ENCODE data around the gene ASGR1.
"Not testable (repeated sequence)": the region's sequence is repeated elsewhere in the genome, so short reads cannot be mapped to it uniquely, and the experiment has no call there.

Gene ASGR1

DNA sequence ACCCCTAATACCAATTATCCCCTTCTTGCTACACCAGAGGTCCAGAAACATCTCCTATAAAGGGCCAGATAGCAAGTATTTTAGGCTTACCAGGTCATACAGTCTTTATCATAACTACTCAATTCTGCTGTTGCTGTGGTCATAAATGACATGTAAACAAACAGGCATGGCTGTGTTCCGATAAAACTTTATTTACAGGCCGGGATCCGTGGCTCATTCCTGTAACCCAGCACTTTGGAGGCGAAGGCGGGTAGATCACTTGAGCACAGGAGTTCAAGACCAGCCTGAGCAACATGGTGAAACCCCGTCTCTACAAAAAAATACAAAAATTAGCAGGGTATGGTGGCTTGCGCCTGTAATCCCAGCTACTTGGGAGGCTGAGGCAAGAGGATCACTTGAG, 12.3 kb downstream of the ASGR1 start:
- DNase-seq (ENCODE audit: low read depth in 2 of 2, low spot score in 1 of 2), result no peak

DNA sequence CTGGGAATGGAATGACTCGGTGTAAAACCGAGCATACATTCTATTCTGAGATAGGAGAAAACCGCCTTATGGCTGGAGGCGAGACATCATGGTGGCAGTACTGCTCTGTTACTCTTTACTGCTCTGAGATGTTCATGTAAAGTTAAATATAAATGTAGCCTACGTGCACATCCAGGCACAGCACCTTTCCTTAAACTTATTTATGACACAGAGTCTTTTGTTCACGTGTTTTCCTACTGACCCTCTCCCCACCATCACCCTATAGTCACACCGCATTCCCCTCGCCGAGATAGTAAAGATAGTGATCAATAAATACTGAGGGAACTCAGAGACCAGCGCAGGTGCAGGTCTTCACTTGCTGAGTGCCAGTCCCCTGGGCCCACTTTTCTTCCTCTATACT, 19.6 kb downstream of the ASGR1 start:
- DNase-seq (ENCODE audit: low read depth in 2 of 2, low spot score in 1 of 2), result not testable (repeated sequence)

DNA sequence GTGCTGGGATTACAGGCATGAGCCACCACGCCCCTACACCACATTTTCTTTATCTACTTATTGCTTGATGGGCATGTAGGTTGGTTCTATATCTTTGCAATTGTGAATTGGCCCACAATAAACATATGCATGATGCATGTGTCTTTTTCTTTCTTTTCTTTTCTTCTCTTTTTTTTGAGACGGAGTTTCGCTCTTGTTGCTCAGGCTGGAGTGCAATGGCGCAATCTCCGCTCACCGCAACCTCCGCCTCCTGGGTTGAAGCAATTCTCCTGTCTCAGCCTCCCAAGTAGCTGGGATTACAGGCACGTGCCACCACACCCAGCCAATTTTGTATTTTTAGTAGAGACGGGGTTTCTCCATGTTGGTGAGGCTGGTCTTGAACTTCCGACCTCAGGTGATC, 20.7 kb downstream of the ASGR1 start:
- not testable (repeated sequence) for DNase-seq (ENCODE audit: low read depth in 2 of 2, low spot score in 1 of 2)

DNA sequence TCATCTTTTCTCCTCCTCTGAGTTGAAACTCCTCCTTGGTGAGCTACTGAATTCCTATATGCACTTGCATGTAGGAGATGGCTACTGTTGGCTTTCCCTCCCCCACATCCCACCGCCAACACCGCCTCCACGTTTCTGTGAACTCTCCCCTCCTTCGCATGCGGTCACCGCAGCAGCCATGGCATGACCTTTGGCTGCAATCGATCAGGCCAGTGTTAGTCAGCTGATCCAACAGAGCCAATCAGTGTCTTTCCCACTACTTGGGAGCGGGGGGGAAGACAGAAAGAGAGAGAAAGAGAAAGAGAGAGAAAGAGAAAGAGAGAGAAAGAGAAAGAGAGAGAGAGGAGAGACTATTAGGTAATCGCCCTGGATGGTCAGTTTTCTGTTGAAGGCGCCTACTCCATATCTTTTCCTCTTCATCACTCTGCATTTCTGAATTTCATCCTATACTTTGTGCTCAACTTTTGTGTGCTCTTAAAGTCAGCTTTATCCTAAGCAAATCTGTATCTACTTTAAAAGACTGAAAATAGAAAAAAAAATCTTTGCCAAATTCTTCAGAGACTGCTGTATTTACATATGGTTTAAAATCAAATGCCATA, 22.7 kb downstream of the ASGR1 start:
- DNase-seq (ENCODE audit: low read depth in 2 of 2, low spot score in 1 of 2), result no peak

DNA sequence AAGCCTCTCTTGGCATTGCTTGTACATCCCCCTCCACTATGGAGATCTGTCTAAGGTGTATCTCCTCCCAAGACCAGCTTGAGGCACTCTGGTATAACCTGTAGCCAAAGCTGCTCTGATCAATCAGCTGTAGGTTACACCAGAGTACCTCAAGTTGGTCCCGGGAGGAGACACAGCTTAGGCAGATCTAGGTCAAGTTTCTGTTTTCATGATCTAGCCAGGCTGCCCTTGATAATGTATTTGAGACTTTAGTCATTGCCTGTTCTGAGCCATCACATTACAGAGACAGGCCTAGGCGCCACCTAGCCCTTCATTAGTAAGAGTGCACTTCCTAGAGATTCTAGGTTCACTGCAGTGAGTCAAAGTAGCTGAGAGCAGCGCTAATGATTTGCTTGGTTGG, 31.4 kb downstream of the ASGR1 start:
- no peak for DNase-seq (ENCODE audit: low read depth in 2 of 2, low spot score in 1 of 2)

DNA sequence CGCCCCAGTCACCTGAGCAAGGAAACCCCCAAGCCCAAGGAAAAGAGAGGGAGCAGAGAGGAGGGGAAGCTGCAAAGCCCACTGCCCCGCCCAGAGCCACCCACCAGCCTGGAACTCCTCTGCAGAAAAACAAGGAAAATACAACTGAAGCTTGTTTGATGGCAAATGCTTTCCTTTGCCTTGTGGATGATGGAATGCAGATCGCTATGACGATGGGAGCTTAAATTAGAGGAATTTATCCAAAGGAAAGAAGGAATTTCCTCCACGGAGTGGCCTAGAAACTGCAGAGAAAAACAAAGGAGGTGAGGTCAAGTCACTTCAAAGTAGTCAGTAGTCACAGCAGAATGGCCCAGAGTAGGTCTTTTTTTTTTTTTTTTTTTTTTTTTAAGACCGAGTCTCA, 33.1 kb downstream of the ASGR1 start:
- DNase-seq (ENCODE audit: low read depth in 2 of 2, low spot score in 1 of 2), result no peak

DNA sequence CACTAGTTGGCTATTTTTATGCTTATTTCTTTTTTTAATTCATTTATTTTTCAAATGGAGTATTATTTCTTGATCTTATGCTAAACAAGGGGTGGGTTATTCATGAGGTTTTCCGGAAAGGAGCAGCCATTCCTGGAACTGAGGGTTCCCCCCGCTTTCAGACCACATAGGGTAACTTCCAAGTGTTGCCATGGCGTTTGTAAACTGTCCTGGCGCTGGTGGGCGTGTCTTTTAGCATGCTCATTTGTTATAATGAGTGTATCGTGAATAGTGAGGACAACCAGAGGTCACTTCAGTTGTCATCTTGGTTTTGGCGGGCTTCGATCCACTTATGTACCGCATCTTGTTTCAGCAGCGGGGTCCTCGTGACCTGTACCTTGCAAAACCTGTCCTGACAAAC, 35.0 kb downstream of the ASGR1 start:
- no peak for DNase-seq (ENCODE audit: low read depth in 2 of 2, low spot score in 1 of 2)

DNA sequence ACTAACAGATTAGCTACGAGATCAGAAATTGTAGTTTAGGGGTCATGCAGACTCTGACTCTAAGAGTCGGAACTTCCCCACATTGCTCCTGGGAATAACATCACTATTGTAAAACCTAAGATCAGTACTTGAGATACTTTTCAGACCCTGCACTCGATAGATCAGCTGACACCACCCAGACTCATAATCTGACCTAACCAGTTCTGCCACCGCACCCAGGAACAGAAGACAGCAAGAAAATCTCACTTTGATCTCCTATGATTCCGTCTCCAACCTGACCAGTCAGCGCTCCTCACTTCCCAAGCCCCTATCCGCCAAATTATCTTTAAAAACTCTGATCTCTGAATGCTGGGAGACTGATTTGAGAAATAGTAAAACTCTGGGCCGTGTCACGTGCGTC, 37.3 kb downstream of the ASGR1 start:
- no peak for DNase-seq (ENCODE audit: low read depth in 2 of 2, low spot score in 1 of 2)

DNA sequence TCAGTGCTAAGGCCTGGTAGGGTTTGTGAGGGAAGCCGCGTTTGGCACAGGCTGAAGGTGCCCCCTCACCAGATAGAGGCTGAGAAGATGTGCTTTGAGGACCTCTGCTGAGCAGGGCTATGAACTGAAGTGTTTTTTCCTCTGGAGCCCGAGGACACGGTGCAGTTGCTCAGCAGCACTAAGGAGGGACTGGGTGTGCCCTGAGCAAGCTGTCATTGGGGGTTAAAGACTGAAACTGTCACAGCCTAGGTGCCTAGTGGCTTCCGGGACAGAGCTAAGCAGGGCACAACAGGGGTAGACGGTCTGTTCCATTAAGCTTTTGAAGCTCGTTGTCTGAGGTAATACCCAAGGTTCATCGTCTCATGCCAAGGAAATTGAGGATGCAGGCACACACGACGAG, 39.8 kb downstream of the ASGR1 start:
- DNase-seq (ENCODE audit: low read depth in 2 of 2, low spot score in 1 of 2), result no peak

DNA sequence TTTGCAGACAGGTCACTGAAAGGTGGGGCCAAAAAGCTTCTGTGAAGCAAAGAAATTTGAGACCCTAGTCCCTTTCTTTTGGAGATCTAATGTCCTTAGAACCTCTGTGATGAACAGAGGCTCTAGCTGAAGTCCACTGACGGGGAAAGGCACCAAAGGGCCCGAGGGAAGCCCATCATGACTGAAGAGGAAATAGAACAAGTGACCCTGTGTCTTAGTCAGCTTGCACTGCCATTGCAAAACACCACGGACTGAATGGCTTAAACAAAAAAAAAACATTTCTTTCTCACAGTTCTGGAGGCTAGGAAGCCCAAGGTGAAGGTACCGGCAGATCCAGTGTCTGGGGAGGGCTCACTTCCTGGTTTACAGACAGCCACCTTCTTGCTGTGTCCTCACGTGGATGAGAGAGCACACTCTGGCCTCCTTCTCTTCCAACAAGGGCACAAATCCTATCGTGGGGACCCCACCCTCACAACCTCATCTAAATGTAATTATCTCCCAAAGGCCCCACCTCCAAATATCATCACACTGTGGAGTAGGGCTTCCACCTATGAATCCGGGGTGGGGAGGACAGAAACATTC, 40.3 kb downstream of the ASGR1 start:
- DNase-seq (ENCODE audit: low read depth in 2 of 2, low spot score in 1 of 2), result no peak

DNA sequence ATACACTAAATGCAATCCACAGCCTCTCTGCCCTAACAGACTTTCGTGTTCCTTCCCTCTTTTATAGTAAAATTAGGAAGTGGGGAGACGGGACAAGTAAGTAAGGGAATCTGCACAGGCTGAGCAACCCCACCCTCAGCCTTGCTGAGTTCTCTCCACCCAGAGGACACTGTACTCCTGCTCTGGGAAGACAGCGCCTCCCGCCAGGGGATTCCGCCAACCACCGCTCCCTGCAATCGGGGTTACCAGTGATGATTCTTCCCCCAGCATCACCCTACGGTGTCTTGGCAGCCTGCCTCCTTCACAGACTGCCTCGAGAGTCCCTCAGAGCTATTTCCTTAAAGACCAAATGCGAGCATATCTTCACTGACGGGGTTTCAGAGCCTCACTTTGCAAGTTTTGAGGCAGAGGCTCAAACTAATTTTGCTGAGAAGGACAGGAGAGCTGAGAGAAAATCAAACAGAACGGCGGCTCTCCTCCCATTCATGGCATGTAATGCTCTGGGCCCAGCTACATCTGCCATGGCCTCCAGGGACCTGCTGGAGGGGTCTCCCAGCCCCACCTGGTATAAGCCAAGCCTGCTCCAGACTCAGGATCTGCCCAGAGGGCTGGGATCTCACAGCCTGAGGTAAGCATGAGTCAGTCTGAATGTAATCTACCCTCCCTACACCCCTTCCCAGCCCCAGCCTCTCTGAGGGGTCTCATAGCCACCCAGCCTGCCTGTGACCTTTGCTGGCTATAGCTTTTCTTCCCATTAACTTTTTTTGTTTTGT, 41.8 kb downstream of the ASGR1 start:
- no peak for DNase-seq (ENCODE audit: low read depth in 2 of 2, low spot score in 1 of 2)

DNA sequence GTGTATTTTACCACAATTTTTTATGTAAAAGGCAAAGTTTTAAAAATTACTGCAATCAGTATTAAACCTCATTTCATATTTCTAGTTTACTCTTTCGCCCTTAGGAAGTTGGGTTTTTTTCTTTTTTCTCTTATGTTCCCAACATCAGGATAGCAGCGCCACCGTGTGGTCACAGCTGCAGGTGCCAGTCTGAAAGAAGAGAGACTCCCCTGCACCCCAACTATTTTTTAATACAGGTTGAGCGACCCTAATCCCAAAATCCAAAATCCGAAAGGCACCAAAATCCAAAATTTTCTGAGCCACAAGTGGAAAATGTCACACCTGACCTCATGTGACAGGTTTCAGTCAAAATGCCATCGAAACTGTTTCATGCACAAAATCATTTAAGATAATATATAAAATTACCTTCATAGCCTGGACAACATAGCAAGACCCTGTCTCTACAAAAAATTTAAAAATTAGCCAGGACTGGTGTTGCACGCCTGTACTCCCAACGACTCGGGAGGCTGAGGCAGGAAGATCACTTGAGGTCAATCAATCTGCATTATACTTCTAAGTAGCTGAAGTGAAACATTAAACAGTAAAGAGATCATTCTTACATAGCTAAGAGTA, 42.8 kb downstream of the ASGR1 start:
- peak; percentile 44 to 73 for DNase-seq (ENCODE audit: low read depth in 2 of 2, low spot score in 1 of 2)

DNA sequence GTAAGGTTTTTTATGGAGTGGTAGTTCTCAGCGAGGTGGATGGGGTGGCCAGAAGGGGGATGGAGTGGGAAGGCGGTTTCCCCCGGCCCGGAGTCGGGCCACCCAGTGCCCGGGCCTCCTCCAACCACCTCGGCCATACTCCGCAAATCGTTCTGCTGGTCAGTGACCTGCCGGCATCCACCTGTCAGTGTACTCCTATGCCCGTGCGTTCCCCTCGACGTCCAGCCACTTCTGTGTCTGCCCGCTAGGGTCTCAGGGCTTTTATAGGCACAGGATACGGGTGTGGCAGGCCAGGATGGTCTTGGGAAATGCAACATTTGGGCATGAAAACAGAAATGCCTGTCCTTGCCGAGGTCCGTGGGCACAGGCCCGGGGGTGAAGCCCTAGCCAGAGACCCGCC, 45.3 kb downstream of the ASGR1 start:
- no peak for DNase-seq (ENCODE audit: low read depth in 2 of 2, low spot score in 1 of 2)

DNA sequence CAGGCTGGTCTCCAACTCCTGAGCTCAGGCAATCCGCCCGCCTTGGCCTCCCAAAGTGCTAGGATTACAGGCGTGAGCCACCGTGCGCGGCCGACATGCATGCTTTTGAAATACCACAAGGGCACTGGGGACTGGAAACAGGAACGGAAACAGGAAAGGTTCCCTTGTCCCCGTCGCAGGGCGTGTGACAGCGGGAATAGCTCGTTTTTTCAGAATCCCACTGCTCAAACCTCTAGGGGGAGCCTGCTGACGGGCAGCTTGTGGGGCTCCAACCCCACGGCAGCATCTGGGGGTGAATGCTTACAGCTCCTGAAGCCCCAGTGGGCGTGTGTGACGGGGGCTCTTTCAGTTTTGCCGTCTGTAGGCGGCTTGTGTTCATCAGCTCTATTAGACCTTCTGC, 45.7 kb downstream of the ASGR1 start:
- DNase-seq (ENCODE audit: low read depth in 2 of 2, low spot score in 1 of 2), result peak; percentile 24 to 65

DNA sequence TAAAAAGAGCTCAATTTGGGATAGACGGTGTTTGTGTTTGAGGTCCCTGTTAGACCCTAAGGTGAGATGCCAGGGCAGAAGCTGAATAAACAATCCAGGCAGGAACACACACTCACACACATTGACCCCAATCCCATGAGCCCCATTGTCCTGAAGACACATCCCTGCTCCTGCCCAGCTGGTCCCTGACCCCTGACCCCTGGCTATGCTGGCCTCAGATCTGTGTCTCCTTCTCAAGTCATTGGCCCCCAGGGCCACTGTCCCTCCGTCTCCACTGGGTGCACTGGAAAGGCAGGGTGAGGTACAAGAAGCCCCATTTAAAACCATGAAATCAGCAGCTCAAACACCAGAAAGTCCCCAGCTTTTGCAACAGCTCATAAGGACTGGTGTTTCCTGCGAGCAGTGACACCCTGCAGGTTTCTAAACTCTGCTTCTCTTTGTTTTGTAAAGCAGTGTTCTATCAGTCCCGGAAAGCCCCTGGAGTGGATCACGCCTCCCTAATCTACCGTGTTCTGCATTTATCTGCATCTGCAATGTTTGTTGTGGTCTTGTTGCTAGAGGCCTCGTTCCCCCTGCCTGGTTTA, 46.6 kb downstream of the ASGR1 start:
- peak in 1 of 2 donors; percentile 7 for DNase-seq (ENCODE audit: low read depth in 2 of 2, low spot score in 1 of 2)

DNA sequence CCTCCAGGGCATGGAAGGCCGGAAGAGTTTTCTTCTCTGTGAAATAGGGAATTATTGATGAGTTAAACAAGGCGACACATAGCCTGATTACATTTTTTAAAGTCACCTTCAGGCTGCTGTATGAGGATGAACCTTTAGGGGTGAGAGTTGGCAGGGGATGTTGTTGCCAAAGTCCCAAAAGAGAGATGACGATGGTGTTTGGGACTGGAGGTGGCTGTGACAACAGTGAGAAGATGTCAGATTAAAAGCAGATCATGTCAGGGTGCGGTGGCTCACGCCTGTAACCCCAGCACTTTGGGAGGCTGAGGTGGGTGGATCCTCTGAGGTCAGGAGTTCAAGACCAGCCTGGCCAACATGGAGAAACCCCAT, 47.8 kb downstream of the ASGR1 start:
- no peak for DNase-seq (ENCODE audit: low read depth in 2 of 2, low spot score in 1 of 2)

DNA sequence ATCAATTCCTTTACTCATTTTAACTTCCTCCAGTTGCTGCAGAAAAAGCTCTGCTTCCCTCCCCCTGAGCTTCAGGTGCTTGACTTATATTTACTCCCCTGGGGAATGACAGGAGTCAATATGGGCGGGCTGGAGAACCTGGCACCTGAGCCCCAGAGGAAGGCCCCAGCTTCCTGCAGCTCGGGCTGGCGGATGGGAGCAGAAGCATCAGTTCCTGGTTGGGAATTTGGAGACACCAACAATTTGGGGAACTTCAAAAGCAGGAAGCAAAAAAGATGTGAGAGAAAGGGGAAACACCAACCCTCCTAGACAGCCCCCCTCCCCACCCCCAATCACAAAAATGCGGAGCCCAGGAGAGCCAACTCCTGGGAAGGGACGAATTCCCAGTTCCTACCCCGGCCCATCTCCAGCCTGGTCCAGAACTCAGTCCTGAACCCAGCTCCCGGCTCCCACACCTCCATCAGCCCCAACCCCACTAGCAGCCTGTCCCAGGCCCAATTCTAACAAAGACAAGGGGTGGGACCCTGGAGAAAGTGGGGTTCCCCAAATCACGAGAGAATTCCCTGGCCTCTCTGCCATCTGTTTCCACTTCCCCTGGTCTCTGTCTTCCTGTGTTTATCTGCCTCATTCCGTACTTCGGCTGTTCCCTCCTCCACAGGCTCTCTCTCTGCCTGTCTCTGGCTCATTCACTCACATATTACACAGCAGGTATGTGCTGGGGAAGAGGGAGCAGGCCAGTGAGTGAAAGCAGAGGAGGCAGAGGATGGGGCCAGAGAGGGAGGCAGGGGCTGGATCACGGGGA, 48.3 kb downstream of the ASGR1 start:
- DNase-seq (ENCODE audit: low read depth in 2 of 2, low spot score in 1 of 2), result no peak

DNA sequence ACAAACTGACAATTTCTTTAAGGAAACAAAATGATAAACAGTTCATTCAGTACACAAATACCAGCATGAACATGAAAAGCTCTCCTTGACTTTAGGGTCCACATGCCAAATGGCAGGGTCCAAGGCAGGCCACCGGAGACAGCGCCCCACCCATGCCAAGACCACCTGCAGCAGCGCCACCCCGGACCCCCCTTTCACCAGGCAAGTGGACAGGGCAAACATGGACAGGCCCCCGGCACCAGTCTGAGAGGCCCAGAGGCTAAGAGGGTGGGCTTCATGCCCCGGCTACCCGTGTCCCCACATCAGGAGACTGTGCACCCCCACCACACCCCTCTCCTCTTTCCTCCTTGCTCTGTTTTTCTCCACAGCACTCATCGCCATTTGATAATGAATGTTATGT, 49.9 kb downstream of the ASGR1 start:
- no peak for DNase-seq (ENCODE audit: low read depth in 2 of 2, low spot score in 1 of 2)

DNA sequence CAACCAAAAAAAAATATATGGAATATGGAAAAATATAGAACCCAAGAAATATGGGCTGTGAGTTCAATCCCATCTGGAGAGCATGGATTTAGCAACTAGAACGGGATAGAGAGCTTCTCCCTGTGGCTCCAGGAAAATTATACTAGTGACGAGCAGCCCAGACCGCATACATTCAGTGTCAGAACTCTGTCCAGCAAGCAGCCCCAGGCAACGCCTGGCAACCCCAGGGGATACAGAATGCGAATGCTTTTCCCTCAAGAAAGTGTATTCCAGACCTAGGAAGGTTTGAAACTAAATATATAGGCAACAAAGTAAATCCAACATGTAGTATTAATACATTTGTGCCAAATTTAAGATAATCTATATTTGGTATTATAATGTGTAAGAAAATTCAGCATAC, 51.0 kb downstream of the ASGR1 start:
- no peak for DNase-seq (ENCODE audit: low read depth in 2 of 2, low spot score in 1 of 2)

DNA sequence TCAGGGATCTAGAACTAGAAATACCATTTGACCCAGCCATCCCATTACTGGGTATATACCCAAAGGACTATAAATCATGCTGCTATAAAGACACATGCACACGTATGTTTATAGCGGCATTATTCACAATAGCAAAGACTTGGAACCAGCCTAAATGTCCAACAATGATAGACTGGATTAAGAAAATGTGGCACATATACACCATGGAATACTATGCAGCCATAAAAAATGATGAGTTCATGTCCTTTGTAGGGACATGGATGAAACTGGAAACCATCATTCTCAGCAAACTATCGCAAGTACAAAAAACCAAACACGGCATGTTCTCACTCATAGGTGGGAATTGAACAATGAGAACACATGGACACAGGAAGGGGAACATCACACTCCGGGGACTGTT, 51.7 kb downstream of the ASGR1 start:
- not testable (repeated sequence) for DNase-seq (ENCODE audit: low read depth in 2 of 2, low spot score in 1 of 2)

DNA sequence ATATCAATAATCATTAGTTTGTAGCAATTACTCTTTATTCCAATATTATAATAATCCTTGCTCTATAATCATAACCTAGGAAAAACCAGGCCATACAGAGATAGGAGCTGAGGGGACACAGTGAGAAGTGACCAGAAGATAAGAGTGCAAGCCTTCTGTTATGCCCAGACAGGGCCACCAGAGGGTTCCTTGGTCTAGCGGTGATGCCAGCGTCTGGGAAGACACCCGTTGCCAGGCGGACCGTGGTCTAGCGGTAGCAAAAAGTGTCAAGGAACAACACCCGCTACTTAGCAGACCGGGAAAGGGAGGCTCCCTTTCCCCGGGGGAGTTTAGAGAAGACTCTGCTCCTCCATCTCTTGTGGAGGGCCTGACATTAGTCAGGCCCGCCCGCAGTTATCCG, 52.8 kb downstream of the ASGR1 start:
- DNase-seq (ENCODE audit: low read depth in 2 of 2, low spot score in 1 of 2), result not testable (repeated sequence)
